H7 (cell line): ENCODE results near the gene ZNF75A. TPM values are rescaled to one million over a fixed set of nuclear protein-coding genes. Genes with fewer than 3 reads are reported as not detected.

Source experiments
- DNase-seq: peaks from one replicate; pipeline ENCODE4 v3.0.0; 2012
- H3K27me3 ChIP-seq: 2 replicates; pipeline ENCODE4 v1.6.0; 2011; ENCODE audit warnings: mild to moderate bottlenecking, low read length; ENCODE audit not compliant: control insufficient read depth, insufficient read depth
- H3K36me3 ChIP-seq: replicated peaks from 2 replicates; pipeline ENCODE4 v1.5.1; 2011; ENCODE audit warnings: low read length; ENCODE audit not compliant: control insufficient read depth, insufficient read depth
- H3K4me3 ChIP-seq: 2 replicates; pipeline ENCODE4 v1.5.1; 2011; ENCODE audit warnings: low read depth, mild to moderate bottlenecking, control low read depth, low read length, moderate library complexity; ENCODE audit not compliant: insufficient read depth
- total RNA-seq: library from RNA; depleted of rRNA; stranded (reverse); fragments of >200 nt; shearing (Covaris generic); gene quantifications from 2 replicates; pipeline ENCODE4 v1.2.3, GENCODE V29; 2014

The ZNF75A gene
- total RNA-seq, 1 experiment from 2014 or later: 12.1 TPM

GRCh38 chr16:3281222-3281820 lies 24.0 kb upstream of the ZNF75A start:
- no peak for DNase-seq
- Histone ChIP-seq H3K4me3 (no peak overlapping the region), H3K36me3 (peaks cover 10% of the 10 kb centered on the region), H3K27me3 (no peaks in the 10 kb centered on the region)

GRCh38 chr16:3282103-3282729 lies 23.1 kb upstream of the ZNF75A start:
- Histone ChIP-seq H3K36me3 (peaks cover 15% of the 10 kb centered on the region), H3K4me3 (peak overlapping the region; percentile 90), H3K27me3 (no peaks in the 10 kb centered on the region)
- DNase-seq: no peak

GRCh38 chr16:3282730-3283542 lies 22.4 kb upstream of the ZNF75A start, which contains the start of gene ZNF263:
ZNF263 (plus strand) TSS chr16:3283491; CDS start chr16:3283819, 328 bp downstream.
- H3K4me3 ChIP-seq: peak within 1 kb of the TSS; percentile 90
- no peaks in the 10 kb centered on the region for H3K27me3 ChIP-seq
- DNase-seq: peak; percentile 98
- H3K36me3 ChIP-seq: peaks cover 15% of the 10 kb centered on the region

- no peaks in the 10 kb centered on the region for H3K27me3 ChIP-seq
- H3K36me3 ChIP-seq: peaks cover 18% of the 10 kb centered on the region
- peak overlapping the region; percentile 90 for H3K4me3 ChIP-seq
- DNase-seq: no peak
Measured at GRCh38 chr16:3283543-3284447, 21.5 kb upstream of the ZNF75A start.

DNA sequence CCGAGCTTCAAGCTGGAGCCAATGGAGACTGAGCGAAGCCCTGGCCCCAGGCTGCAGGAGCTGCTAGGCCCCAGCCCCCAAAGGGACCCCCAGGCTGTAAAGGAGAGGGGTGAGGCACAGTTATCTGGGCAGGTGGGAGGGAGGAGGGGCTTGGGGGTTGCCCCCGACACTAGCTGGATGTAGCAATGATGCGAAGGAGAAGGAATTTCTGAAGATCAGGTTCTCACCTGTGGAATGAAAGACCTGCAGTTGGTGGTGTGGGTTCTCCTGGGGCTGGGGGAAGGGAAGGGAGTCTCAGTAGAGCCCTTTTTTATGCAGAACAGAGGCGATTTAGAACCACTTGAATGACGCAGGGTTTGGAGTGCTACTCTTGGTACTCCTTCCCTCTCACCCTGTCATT lies 20.2 kb upstream of the ZNF75A start:
- Histone ChIP-seq H3K36me3 (peaks cover 31% of the 10 kb centered on the region), H3K27me3 (no peaks in the 10 kb centered on the region), H3K4me3 (no peak overlapping the region)
- no peak for DNase-seq

GRCh38 chr16:3289998-3290673 lies 15.2 kb upstream of the ZNF75A start:
- Histone ChIP-seq H3K27me3 (no peaks in the 10 kb centered on the region), H3K4me3 (no peak overlapping the region), H3K36me3 (peaks cover 44% of the 10 kb centered on the region)
- no peak for DNase-seq

GRCh38 chr16:3292604-3293003 lies 12.7 kb upstream of the ZNF75A start:
- no peak for DNase-seq
- Histone ChIP-seq H3K36me3 (peaks cover 29% of the 10 kb centered on the region), H3K4me3 (no peak overlapping the region), H3K27me3 (no peaks in the 10 kb centered on the region)

DNA sequence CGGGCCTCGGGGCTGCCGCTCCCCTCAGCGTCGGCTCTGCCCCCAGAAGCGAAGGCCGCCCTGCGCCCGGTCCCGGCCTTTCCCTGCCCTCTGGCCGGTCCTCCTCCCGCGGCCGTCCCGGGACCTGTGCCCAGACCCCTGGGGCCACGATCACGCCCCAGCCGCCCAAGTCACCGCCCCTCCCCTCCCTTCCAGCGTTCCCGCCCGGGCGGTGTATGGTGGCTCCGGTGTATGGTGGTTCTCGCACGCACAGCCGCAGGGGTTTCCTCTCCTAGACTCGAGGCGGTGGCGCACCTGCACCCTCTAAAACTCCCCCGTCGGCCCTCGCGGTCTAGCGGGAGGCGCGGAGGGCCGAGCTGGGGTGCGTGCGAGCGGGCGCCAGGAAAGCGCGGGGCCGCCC lies 10.1 kb upstream of the ZNF75A start:
- Histone ChIP-seq H3K36me3 (peaks cover 12% of the 10 kb centered on the region), H3K27me3 (no peaks in the 10 kb centered on the region), H3K4me3 (no peak overlapping the region)
- DNase-seq: peak; percentile 62

GRCh38 chr16:3295783-3296182 lies 9.5 kb upstream of the ZNF75A start:
- peak; percentile 59 for DNase-seq
- Histone ChIP-seq H3K4me3 (no peak overlapping the region), H3K36me3 (peaks cover 6% of the 10 kb centered on the region), H3K27me3 (no peaks in the 10 kb centered on the region)

GRCh38 chr16:3304370-3304769 lies 927 bp upstream of the ZNF75A start:
- no peaks in the 10 kb centered on the region for H3K27me3 ChIP-seq
- H3K36me3 ChIP-seq: peaks cover 7% of the 10 kb centered on the region
- no peak for DNase-seq
- H3K4me3 ChIP-seq: no peak overlapping the region

- Histone ChIP-seq H3K36me3 (peaks cover 7% of the 10 kb centered on the region), H3K27me3 (no peaks in the 10 kb centered on the region), H3K4me3 (peak overlapping the region; percentile 72)
- no peak for DNase-seq
Measured at GRCh38 chr16:3306078-3306477, 781 bp downstream of the ZNF75A start.

- no peak overlapping the region for H3K4me3 ChIP-seq
- DNase-seq: no peak
- H3K36me3 ChIP-seq: peaks cover 32% of the 10 kb centered on the region
- H3K27me3 ChIP-seq: no peaks in the 10 kb centered on the region
Measured at GRCh38 chr16:3311496-3311895, 6.2 kb downstream of the ZNF75A start.

DNA sequence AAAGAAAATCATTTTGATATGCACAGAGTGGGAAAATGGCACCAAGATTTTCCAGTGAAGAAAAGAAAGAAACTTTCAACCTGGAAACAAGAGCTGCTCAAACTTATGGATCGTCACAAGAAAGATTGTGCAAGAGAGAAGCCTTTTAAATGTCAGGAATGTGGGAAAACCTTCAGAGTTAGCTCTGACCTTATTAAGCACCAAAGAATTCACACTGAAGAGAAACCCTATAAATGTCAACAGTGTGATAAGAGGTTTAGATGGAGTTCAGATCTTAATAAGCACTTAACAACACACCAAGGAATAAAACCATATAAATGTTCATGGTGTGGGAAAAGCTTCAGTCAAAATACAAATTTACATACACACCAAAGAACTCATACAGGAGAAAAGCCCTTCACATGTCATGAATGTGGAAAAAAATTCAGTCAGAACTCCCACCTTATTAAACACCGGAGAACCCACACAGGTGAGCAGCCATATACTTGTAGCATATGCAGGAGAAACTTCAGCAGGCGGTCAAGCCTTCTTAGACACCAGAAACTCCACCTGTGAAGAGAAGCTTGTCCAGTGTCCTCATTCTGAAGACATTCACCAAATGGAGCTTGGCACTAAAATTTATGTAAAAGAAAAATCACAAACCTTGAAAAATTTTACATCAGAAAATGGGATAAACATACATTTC lies 12.2 kb downstream of the ZNF75A start:
- DNase-seq: no peak
- Histone ChIP-seq H3K4me3 (no peak overlapping the region), H3K27me3 (no peaks in the 10 kb centered on the region), H3K36me3 (peaks cover 38% of the 10 kb centered on the region)
